RPMI8226 (cell line): ENCODE measurements around the gene SRMS.
"Not testable (repeated sequence)": the region's sequence is repeated elsewhere in the genome, so short reads cannot be mapped to it uniquely, and the experiment has no call there.

Experiments used
- DNase-seq: peaks from one replicate; pipeline ENCODE4 v3.0.0-alpha.2; 2015

SRMS gene

DNA sequence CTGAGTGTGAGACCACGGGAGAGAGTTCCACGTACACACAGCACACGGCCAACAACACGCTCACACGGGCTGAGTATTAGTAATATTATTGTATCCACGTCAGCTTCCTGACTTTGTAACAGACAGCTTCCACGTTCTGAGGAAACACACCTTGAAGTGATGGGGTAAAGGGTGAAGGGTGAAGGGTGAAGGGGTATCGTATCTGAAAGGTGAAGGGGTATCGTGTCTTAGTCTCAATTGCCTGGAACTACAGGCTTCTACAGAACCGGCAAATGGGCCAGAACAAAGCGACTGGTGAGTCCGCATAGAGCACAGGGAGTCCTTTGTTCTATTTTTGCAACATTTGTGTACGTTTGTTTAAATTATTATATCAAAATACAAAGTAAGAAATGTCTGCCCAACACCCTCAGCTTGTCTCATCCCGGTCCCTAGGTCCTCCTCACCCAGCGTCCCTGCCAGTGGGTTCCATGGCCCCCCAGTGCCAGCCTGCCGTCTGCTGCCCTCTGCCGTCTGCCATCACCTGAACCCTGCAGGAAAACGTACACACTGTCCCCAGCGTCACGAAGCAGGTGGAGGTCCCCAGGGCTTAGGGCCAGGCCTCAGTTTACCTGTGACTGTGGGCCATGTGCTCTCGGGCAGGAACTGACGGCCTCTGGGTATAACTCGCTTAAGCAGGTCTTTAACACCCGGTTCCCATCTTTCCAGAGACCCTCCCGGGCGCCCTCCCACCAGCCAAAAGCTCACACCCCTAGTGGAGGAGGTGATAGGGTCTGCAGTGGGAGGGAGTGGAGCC lies 30.9 kb upstream of the SRMS start:
- DNase-seq, result no peak

DNA sequence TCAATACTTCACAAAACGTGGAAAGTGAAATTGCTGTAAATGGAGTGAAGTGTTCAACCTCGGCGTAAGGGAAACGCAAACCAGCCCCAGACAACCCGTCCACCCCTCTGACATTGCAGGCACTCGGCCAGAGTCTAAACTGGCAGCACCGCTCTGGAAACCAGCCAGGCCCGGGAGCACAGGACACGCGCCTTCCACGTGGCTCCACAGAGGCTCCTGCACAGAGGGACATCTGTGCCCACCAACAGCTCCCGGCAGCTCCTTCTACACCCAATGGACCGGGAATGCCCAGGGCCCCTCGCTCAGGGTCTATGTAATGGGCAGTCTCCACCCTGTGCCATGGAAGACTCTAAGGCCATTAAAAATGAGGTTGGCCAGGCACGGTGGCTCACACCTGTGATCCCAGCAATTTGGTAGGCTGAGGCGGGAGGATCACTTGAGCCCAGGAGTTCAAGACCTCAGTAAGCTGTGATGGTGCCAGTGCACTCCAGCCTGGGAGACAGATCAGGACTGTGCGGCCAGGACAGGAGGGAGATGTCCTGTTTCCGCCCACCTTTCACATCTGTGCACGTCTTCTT lies 29.9 kb upstream of the SRMS start:
- DNase-seq, result no peak

DNA sequence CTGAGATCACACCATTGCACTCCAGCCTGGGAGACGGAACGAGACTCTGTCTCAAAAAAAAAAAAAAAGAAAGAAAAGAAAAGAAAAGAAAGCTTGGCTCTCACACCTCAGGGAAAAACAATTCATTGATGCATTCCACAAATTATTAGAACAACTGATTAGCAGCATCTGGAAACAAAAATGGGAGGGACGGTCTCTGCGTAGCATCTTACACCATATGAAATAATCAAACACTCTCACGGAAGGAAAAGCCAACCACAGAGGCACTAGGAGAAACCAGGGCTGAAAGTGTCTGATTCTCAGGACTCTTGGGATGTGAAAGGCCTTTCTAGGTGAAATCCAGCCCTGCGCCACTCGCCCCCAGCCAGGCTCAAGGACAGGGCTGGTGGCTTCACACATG lies 28.8 kb upstream of the SRMS start:
- no peak for DNase-seq

DNA sequence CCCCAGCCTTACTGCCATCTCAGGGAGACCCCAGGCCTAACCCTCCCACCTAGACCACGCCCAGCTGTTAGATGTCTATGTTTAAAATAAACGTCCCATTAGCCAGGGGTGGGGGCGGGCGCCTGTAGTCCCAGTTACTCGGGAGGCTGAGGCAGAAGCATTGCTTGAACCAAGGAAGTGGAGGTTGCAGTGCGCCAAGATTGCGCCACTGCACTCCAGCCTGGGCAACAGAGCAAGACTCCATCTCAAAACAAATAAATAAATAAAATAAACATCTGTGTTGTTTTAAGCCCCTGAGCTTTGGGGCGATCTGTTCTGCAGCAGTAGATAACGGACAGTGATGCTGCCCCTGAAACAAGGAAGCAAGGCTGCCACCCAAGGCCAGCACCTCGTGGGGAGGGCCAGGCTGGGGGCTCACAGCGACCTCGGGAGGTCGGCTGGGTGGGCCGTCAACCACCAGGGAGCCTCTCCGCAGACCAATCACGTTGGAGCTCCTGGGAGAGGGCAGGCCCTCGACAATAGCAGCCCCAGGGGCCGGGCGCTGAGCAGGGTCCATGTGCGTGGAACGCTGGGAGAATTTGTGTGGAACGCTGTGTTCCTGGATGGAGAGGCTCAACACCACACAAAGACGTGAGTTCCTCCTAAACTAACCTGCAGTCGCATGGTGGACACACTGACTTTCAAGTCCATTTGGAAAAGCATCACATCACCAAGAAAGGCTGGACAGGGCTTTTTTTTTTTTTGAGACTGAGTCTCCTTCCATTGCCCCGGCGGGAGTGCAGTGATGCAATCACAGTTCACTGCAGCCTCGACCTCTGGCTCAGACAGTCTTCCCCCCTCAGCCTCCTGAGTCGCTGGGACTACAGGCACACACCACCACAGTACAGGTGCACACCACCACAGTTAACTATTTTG lies 27.5 kb upstream of the SRMS start:
- DNase-seq, result no peak

DNA sequence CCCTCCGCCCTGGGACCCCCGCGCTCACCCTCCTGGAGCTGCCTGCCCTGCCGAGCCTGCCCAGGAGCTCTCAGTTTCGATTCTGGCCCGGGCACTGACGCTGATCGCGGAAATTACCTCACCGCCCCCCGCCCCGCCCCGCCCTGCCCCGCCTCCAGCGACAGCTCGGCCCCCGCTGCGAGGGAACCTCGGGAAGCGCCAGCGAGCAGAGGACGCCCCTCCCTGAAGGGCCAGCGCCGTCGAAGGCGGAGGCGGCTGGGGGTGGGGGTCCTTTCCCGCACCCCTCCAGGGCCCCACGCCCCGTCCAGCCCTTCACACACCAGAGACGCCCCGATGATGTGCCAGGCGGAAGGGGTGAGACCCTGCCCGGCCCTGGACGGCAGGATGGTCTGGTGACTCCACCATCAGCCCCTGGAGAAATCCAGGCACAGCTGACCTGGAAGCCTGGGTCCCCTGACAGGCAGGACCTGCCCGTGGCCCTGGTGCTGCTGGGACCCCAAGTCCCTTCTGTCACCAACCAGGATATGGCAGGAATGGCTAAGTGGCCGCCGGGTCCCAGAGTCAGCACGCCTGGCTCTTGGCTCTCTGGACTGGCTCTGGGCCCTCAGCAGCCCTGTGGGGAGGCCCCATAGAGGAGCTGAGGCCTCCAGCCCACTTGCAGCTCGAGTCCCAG lies 26.7 kb upstream of the SRMS start, which contains the start of gene HELZ2:
Gene HELZ2, minus strand, starts transcription at position 84 of the 673 bp plus-strand sequence. CDS start 1,854 bp downstream, outside the sequence.
- peak; percentile 82 for DNase-seq

DNA sequence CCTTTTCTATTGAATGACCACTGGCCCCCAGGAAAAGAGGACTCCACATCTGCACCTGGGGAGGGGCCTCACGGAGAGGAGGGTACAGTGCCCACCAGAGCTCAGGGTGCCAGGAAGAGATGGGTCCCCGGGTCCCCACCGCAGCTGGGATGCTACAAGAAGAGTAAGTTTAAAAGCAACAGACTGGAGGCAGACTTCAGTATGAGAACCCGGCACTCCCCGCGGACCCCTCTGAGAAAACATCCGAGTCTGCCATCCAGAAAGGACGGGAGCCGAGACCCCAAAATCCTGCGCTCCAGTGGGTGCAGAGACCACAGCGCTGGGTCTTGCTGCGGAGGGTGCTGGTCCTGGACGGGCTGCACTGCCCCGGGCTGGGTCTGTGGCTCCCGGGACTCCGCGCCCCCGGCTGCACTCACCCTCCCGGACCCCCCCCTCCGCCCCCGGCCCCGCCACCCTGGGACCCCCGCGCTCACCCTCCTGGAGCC lies 26.1 kb upstream of the SRMS start:
- no peak for DNase-seq

DNA sequence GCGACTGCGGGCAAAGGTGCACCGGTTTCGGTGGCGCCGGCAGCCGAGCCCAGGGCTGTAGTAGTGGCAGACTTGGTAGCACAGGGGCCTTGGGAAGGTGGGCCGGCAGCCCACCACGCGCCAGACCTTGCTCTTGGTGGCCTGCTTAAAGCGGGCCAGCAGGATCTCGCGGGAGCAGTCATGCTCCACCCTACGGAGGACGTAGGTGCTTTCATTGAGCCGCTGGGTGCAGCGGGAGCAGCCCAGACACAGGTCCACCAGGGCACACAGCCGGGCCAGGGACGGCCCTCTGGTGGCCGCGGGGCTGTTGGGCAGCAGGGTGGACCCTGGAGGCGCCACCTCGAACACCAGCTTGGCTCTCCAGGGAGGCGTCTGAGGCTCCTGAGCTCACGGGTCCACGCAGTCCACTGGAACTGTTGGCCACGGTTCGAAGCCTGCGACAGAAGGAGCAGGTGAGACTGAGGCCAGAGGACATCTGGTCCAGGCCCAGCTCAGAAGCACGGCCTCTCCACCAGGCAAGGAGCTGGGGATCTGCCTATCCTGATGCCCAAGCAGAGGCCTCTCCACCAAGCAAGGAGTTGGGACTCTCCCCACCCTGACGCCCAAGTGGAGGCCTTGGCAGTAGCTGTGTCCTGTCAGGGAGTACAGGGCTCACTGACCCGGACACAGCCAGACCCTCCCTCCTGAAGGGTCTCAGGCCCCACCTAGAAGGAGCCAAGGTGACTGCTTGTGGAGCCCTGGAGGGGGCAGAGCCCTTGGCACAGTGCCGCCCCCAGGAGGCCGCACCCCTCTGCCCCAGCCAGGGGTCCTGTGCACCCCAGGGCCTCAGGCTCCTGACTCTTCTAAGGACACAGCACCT lies 25.5 kb upstream of the SRMS start:
- no peak for DNase-seq

DNA sequence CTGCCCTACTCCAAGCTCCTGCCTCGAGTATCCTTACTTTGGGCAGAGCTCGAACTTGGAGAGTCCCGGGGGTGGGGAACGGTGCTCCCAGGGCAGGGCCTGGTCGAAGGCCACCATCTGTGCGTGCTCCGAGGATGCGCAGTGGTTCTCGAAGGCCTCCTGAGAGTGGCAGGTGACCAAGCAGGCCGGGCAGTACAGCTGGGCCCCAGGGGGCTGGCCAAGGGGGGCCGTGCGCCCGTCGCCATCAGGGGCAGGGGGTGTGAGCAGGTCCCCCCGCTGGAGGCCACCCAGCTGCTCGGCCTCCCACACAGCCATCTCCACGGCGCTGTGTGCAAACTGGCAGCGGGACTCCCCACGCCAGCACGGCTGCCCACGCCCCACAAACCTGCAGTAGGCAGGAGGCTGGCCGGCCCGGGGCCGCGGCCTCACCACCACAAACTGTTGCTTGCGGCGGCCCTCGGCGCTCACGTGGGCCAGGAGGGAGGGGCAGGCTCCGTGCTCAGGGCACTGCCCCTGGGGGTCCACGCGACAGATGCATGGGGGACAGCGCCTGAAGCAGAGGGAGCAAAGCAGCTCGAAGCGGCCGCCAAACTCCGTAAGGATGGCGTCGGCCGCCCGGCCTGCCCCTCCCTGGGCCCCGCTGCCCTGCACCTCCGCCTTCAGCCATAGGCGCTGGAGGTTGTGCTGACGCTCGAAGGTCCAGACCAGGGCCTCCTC lies 24.7 kb upstream of the SRMS start:
- DNase-seq, result no peak

DNA sequence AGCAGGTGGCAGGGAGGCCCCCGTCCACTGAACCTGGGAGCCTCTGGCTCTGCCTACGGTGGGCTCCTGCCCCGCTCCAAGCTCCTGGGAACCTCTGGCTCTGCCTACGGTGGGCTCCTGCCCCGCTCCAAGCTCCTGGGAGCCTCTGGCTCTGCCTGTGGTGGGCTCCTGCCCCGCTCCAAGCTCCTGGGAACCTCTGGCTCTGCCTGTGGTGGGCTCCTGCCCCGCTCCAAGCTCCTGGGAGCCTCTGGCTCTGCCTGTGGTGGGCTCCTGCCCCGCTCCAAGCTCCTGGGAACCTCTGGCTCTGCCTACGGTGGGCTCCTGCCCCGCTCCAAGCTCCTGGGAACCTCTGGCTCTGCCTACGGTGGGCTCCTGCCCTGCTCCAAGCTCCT lies 23.5 kb upstream of the SRMS start:
- DNase-seq, result not testable (repeated sequence)

DNA sequence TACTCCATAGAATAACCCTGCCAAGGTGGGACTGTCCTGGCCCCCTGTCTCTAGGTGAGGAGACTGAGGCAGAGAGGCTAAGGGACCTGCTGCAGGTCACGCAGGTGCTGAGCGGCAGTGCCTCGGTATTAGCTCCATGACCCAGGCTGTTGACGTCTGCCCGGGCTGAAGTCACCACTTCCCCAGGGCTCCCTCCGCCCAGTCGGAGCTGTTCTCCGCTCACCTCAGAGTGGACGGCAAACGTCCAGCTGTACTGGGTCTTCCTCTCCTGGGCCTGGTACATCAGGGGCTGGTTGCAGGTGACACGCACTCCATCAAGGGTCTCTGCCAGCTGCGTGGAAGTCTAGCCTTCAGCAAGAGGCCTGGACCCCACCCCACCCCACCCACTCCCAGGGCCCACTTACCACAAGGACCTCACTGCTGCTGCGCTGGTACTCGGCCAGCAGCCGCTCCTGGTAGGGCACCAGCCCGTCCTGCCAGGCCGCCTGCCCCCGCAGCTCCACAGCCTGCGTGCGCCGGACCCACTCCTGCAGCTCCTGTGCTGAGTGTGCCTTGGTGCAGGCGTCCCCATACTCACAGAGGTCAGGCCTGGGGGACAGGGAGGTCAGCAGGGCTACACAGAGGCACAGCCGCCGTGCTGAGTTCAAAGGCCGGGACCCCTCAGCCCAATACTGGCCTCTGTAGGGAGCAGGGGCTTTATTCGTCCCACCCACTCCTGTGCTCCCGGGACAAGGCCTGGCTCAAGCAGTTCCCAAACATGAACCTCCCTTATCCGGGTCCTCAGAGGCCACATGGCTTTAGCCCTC lies 22.9 kb upstream of the SRMS start:
- no peak for DNase-seq

DNA sequence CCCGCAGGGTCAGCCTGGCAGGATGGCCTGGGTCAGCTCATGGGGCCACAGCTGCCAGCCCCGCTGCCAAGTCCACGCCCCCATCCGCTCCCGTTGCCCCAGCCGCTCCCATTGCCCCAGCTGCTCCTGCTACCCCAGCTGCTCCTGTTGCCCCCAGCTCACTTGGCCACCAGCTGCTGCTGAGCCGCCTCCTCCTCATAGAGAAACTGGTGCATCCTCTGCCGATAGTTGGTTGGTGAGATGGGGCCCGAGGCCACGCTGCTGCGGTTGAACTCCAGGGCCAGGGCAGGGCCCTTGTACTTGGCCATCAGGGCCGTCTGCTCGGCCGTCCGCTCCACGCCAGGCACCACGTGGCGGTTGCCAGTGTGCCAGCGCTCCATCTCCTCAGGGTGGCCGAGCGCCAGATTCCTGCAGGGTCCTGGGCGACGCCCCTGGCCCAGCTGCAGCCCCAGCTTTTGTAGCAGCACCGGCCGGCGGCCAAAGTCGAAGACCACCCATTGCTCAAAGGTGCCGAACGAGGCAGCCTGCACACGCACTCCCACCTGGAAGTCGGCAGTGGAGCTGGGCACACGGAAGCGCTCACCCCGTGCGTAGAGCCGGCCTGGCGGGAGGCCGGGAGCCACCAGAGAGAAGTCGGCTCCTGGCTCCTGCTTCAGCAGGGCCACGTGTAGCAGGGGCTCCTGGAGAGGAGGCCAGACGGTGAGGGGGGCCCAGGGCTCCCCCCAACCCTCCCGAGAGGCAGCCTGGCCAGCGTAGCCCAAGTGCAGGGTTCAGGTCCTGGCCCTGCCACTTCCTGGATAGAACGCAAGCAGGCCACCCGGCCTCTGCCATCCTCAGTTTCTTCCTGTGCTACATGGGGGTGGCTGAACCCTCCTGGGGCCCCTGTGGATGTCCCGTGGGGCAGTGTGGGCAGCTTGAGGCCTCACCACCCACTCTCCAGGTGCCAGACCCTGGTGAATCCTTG lies 21.7 kb upstream of the SRMS start:
- DNase-seq, result peak; percentile 77

DNA sequence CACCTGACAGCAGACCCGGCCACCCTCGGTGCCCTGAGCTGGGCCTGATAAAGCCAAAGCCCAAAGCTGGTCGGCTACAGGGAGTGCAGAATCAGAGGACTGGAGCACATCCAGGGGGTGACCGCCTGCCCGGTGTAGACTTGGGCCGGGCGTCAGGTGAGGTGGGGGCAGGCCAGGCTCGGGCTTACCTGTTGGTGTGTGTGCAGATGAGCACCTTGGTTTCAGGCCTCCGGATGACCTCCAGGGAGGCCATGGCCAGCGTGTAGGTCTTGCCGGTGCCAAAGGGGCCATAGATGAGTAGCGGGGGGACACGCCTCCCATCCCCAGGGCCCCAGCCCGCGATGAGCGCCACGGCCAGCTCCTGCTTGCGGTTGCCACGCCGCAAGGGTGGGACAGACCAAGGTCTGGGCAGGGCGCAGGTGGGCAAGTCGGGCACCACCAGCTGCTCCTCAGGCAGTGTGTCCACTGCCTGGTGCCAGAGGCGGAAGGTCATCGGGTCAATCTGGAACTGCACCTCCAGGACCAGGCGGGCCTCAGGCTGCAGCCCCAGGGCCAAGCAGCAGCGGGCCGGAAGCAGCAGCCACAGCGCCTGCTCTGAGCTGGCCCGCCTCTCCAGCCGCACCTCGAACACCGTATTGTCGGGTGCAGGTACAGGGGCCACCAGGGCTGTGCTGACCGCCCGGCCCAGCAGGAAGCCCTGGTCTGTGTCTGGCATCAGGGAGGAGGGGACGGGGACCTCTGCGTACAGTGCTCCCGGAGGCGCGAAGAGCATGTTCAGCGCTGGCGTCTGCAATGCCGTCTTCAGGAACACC lies 20.8 kb upstream of the SRMS start:
- peak; percentile 65 for DNase-seq

DNA sequence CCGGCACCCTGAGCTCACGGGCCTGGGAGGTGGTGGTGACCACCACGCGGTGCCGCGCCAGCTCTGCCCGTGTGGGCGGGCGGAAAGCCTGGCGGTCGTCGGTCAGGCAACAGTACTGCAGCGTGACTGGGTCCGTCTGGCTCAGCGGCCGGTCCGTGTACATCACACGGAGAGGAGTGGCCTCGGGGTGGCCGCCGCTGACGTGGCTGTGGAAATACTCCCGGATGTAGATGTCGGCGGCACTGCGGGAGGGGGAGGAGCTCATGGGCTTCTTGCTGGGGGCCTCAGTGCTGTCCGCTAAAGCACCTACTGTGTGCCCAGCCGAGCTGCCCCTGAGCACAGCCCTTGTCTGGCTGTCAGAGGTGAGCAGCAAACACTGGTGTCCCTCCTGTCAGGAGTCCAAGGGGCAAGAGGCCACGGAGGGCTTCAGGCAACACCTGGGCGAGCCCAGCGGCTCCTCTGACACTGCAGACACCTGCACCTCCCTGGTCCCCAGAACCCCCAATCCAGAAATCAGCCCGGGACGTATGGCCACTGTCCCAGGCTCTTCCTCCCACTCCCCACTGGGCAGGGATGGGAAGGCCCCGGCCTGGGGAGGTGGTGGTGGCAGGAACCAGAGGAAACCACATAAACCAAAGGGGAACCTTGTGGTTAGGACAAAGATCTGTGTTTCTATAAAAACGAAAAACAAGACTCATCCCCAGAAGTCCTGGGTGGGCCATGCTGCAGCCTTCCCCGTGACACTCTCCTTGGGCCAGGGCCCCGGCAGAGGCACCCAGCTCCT lies 20.0 kb upstream of the SRMS start:
- peak; percentile 83 for DNase-seq

DNA sequence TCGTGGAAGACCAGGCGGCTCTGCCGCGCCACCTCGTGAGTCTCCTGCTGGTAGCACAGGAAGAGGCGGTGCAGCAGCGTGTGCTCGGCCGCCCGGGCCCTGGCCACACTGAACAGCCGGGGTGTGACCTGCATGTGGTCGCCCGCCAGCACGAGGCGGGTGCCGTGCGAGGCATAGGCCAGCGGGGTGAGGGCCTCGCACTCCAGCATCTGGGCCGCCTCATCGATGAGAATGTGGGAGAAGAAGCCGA lies 19.5 kb upstream of the SRMS start:
- DNase-seq, result no peak

DNA sequence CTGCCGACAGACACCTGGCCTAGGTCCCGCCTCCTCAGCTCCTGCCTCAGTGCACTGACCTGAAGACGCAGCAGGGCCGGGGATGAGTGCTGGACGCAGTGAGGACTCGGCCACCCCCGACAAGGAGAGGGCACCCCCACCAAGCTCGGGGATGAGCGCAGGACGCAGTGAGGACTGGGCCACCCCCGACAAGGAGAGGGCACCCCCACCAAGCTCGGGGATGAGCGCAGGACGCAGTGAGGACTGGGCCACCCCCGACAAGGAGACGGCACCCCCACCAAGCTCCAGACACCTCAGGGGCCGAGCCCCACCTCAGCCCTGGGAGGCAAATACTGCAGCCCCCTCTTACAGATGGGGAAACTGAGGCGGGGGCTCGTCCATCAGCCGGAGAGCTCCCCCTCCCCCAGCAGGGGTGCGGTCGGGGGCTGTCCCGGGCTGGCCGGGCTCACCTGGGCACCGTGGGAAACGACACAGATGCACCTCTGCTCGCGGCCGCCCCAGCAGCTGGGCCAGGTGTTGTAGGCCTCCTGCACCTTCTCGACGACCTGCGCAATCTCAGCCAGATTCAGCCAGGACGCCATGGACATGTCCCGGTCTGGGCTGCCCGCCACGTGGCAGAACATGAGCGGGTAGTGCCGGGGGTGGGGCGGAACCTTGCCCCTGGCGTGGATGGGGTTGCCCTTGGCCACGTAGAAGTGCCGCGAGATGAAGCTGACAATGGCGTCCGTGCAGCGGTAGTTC lies 19.0 kb upstream of the SRMS start:
- no peak for DNase-seq

DNA sequence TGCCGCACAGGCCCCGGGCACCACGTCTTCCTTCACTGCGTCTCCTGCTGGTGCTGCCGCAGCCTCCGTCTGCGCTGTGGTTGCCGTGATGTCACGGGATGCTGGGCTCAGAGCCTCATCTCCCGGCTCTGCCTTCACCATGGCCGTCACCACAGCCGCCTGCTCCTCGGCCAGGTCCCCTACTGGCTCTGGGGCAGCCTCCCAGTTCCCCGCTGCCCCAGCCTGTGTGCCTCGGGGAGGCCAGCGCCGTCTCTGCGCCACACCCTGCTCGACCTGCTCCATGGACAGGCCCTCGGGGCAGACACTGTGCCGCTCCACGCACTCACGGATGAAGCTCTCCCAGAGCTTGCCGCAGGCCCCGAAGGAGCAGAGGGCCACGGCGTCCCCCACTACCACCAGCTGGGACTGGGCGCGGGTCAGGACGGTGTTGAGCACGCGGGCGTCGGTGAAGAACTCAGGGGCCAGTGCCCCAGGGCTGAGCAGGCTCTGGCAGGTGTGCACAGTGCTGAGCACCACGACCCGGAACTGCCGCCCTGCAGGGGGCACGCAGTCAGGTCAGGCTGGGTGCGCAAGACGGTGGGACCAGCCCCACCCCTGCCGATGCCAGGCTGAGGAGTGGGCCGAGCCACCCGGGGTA lies 18.3 kb upstream of the SRMS start:
- DNase-seq, result no peak
